Loucy (cell line): ENCODE data around the gene COL10A1.

Experiments used
- H2AFZ ChIP-seq: fragments of 200-600 bp; sonication (generic); 2 replicates; pipeline ENCODE4 v1.6.0; 2016; ENCODE audit warnings: antibody characterized with exemption, mild to moderate bottlenecking, low read length, moderate library complexity
- H3F3A ChIP-seq: fragments of 200-600 bp; 2 replicates; pipeline ENCODE4 v1.6.0; 2016; ENCODE audit warnings: antibody characterized with exemption, low read depth, mild to moderate bottlenecking
- H3K27me3 ChIP-seq: fragments of 200-600 bp; sonication (generic); 2 replicates; pipeline ENCODE4 v1.6.1; 2014; ENCODE audit warnings: low read length, mild to moderate bottlenecking; ENCODE audit not compliant: insufficient read depth, poor library complexity, severe bottlenecking
- H3K36me3 ChIP-seq: fragments of 200-600 bp; sonication (generic); 2 replicates; pipeline ENCODE4 v1.6.1; 2016; ENCODE audit warnings: low read length; ENCODE audit not compliant: insufficient read depth
- H3K4me1 ChIP-seq: fragments of 200-600 bp; sonication (generic); 2 replicates; pipeline ENCODE4 v1.5.1; 2014; ENCODE audit warnings: low read length, mild to moderate bottlenecking; ENCODE audit not compliant: insufficient read depth, poor library complexity, severe bottlenecking
- H3K4me2 ChIP-seq: fragments of 200-600 bp; sonication (generic); 2 replicates; pipeline ENCODE4 v1.6.0; 2014; ENCODE audit warnings: antibody characterized with exemption, low read length, low read depth, mild to moderate bottlenecking; ENCODE audit not compliant: poor library complexity, severe bottlenecking
- H3K4me3 ChIP-seq: fragments of 200-600 bp; sonication (generic); 2 replicates; pipeline ENCODE4 v1.5.1; 2014; ENCODE audit warnings: low read length, mild to moderate bottlenecking, mixed read lengths; ENCODE audit not compliant: poor library complexity, severe bottlenecking
- H3K79me2 ChIP-seq: fragments of 200-600 bp; sonication (generic); 2 replicates; pipeline ENCODE4 v1.6.1; 2014; ENCODE audit warnings: low read length; ENCODE audit not compliant: insufficient read depth
- H3K9ac ChIP-seq: fragments of 200-600 bp; sonication (generic); 2 replicates; pipeline ENCODE4 v1.6.0; 2014; ENCODE audit warnings: mild to moderate bottlenecking, low read depth, low read length, moderate library complexity; ENCODE audit not compliant: poor library complexity, severe bottlenecking
- H3K9me2 ChIP-seq: fragments of 200-600 bp; sonication (generic); replicated peaks from 2 replicates; pipeline ENCODE4 v1.6.1; 2016; ENCODE audit warnings: low read depth, low read length, mixed read lengths
- H3K9me3 ChIP-seq: fragments of 200-600 bp; sonication (generic); 2 replicates; pipeline ENCODE4 v1.6.1; 2014; ENCODE audit warnings: mild to moderate bottlenecking, antibody characterized with exemption, low read length, low read depth; ENCODE audit not compliant: insufficient read depth
- H4K20me1 ChIP-seq: fragments of 200-600 bp; sonication (generic); 2 replicates; pipeline ENCODE4 v1.6.0; 2014; ENCODE audit warnings: antibody characterized with exemption, low read length, mild to moderate bottlenecking; ENCODE audit not compliant: insufficient read depth, poor library complexity, severe bottlenecking
- CTCF ChIP-seq: fragments of 200-600 bp; sonication (generic); conservative IDR thresholded peaks from 2 replicates; pipeline ENCODE4 v1.5.1; 2014; ENCODE audit warnings: mild to moderate bottlenecking, antibody characterized with exemption, low read length
- EZH2phosphoT487 ChIP-seq: fragments of 200-600 bp; IDR thresholded peaks from 2 replicates; pipeline ENCODE4 v1.6.1; 2018; ENCODE audit warnings: antibody characterized with exemption, mild to moderate bottlenecking, moderate library complexity, borderline replicate concordance

The COL10A1 gene

GRCh38 chr6:116136933-116137340 lies 11.0 kb upstream of the COL10A1 start:
- no peaks in the 10 kb centered on the region for H3K4me1 ChIP-seq
- no peaks in the 10 kb centered on the region for H3K36me3 ChIP-seq
- H3K9ac ChIP-seq = no peak overlapping the region
- TF ChIP-seq EZH2phosphoT487 (no peak), CTCF (no peak)
- no peaks in the 10 kb centered on the region for H3K9me2 ChIP-seq
- H3K79me2 ChIP-seq = no peaks in the 10 kb centered on the region
- no peaks in the 10 kb centered on the region for H4K20me1 ChIP-seq
- no peak overlapping the region for H3K4me3 ChIP-seq
- no peaks in the 10 kb centered on the region for H3F3A ChIP-seq
- no peak overlapping the region for H2AFZ ChIP-seq
- no peak overlapping the region for H3K4me2 ChIP-seq
- H3K27me3 ChIP-seq = no peaks in the 10 kb centered on the region
- no peaks in the 10 kb centered on the region for H3K9me3 ChIP-seq

DNA sequence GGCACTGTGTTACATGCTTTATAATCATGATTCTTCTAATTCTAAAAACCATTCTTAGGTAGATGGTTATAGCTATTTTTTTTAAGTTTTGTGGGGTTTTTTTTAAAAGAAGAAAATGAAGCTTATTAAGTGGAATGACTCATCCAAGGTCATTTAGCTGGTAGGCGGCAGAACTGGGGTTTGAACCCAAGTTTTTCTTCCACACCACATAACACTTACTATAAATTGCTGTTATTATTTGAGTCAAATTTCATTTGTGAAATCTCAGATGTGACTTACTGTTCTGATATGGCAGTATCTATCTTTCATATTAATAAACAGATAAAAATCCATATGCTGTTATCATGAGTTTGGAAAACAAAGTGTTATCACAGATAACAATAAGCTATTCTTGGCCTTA lies 10.4 kb upstream of the COL10A1 start:
- H3K4me1 ChIP-seq = no peaks in the 10 kb centered on the region
- H3K9me3 ChIP-seq = no peaks in the 10 kb centered on the region
- H3K9ac ChIP-seq = no peak overlapping the region
- TF ChIP-seq CTCF (no peak), EZH2phosphoT487 (no peak)
- H2AFZ ChIP-seq = no peak overlapping the region
- no peak overlapping the region for H3K4me3 ChIP-seq
- no peak overlapping the region for H3K4me2 ChIP-seq
- no peaks in the 10 kb centered on the region for H3K36me3 ChIP-seq
- no peaks in the 10 kb centered on the region for H3K27me3 ChIP-seq
- H3K79me2 ChIP-seq = no peaks in the 10 kb centered on the region
- H4K20me1 ChIP-seq = no peaks in the 10 kb centered on the region
- no peaks in the 10 kb centered on the region for H3K9me2 ChIP-seq
- no peaks in the 10 kb centered on the region for H3F3A ChIP-seq

- H3K27me3 ChIP-seq = no peaks in the 10 kb centered on the region
- H3K4me3 ChIP-seq = no peak overlapping the region
- H3K9me2 ChIP-seq = no peaks in the 10 kb centered on the region
- no peak overlapping the region for H3K9ac ChIP-seq
- H2AFZ ChIP-seq = no peak overlapping the region
- H3K79me2 ChIP-seq = no peaks in the 10 kb centered on the region
- H3K9me3 ChIP-seq = no peaks in the 10 kb centered on the region
- no peaks in the 10 kb centered on the region for H3K4me1 ChIP-seq
- no peaks in the 10 kb centered on the region for H3K36me3 ChIP-seq
- TF ChIP-seq CTCF (no peak), EZH2phosphoT487 (no peak)
- H3K4me2 ChIP-seq = no peak overlapping the region
- no peaks in the 10 kb centered on the region for H4K20me1 ChIP-seq
- H3F3A ChIP-seq = no peaks in the 10 kb centered on the region
Measured at GRCh38 chr6:116133453-116133852, 7.5 kb upstream of the COL10A1 start.
